ENCODE measurements around the gene DCC.

DNA sequence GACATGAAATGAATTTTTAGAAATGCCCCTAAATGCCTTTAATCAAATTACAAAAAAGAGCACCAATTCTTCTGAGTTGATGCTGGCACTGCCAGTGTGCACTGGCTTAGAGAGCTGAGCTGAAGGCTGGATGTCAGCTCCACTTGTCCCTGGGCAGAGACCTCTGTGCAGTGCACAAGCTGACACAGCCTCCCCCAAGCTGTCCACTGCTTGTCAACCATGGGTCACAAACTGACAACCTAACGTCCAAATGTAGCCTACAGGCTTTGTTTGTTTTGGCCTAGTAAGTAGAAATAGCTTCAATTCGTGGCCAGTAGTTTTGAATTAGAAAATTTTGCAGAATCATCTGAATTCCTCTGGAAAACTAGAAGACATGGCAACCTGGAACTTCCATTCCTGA, 605.6 kb downstream of the DCC start:
- TF ChIP-seq, protein P1, sequence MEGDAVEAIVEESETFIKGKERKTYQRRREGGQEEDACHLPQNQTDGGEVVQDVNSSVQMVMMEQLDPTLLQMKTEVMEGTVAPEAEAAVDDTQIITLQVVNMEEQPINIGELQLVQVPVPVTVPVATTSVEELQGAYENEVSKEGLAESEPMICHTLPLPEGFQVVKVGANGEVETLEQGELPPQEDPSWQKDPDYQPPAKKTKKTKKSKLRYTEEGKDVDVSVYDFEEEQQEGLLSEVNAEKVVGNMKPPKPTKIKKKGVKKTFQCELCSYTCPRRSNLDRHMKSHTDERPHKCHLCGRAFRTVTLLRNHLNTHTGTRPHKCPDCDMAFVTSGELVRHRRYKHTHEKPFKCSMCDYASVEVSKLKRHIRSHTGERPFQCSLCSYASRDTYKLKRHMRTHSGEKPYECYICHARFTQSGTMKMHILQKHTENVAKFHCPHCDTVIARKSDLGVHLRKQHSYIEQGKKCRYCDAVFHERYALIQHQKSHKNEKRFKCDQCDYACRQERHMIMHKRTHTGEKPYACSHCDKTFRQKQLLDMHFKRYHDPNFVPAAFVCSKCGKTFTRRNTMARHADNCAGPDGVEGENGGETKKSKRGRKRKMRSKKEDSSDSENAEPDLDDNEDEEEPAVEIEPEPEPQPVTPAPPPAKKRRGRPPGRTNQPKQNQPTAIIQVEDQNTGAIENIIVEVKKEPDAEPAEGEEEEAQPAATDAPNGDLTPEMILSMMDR (conservative IDR thresholded peaks at IDR 0.05) = no peak
- TF ChIP-seq EZH2 (IDR thresholded peaks at IDR 0.05; ENCODE audit: low read depth) = no peak

Data from PC-9 (cell line).